ENCODE results near the gene GRID1.
"Not testable (repeated sequence)": the region's sequence is repeated elsewhere in the genome, so short reads cannot be mapped to it uniquely, and the experiment has no call there.

The GRID1 gene

DNA sequence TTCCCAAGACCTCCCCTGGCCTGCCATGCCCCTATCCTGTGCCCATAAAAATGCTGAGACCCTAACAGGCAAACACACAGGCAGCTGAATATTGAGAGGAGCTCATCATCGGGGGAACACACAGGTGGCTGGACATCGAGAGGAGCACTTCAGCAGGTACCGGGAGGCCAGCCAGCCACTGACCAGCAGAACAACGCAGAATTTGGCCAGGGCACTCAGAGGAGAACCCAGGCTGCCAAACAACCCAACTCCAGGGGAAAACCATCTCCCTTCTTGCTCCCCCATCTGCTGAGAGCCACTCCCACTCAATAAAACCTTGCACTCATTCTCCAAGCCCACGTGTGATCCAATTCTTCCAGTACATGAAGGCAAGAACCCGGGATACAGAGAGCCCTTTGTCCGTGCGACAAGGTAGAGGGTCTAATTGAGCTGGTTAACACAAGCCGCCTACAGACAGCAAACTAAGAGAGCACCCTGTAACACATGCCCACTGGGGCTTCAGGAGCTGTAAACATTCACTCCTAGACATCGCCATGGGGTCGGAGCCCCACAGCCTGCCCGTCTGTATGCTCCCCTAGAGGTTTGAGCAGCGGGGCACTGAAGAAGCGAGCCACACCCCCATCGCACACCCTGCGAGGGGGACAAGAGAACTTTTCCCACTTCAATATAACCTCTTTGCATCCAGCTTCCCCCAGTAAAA is 258.8 kb downstream of the GRID1 start:
- not testable (repeated sequence) for DNase-seq (ENCODE audit: low read depth in 2 of 2)

DNA sequence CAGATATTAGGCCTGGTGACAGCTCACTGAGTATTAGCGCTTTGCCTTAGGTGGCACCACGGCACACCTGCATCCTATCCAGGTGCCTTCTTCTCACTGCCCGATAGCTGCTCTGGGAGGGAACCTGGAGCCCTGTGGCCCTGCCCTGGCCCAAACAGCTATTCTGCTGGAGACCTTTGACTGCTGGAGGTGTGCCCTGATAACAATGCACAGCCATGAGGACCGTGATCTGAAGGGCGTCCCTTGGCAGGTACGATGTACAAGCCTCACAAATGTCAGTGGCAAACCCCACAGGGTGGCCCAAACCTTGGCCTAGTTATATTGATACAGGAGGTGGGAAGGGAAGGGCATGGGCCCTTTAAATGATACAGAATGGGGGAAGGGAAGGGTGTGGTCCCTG is 259.5 kb downstream of the GRID1 start:
- no peak for DNase-seq (ENCODE audit: low read depth in 2 of 2)

DNA sequence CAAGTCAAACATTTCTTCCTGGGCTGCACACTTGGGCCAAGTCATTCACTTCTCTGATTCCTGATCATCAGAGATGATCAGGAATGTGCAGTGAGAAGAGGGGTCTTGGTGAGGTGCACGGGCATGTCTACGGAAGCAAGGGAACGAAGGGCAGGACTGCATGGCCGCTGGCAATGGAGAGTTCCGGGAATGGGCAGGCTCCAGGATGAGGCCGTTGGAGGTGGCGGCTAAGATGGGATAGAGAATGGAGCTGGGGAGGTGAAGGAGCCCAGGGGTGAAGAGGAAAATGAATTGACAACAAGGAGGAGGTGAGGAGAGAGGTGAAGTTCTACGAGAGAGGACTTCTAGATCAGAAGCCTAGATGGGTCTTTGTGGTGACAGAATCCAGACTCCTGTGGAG is 260.0 kb downstream of the GRID1 start:
- DNase-seq (ENCODE audit: low read depth in 2 of 2) = no peak

DNA sequence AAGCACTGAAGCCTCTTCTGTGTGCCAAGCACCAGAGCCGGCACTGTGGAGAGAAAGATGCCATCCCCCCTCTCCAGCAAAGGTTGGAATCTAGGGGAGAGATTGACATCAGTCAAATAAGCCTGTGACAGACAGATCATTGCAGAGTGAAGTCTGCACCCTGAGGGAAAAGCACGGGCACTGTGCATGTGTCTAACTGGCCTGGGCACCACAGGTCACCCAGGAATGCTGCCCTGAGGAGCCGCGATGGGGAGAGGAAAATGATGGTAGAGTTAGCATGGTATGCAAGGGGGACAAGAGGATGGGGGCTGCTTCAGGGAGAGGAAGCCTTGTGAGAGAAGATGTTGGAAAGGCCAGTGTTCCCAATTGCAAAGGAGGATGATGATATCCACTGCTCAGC is 261.0 kb downstream of the GRID1 start:
- DNase-seq (ENCODE audit: low read depth in 2 of 2) = no peak

DNA sequence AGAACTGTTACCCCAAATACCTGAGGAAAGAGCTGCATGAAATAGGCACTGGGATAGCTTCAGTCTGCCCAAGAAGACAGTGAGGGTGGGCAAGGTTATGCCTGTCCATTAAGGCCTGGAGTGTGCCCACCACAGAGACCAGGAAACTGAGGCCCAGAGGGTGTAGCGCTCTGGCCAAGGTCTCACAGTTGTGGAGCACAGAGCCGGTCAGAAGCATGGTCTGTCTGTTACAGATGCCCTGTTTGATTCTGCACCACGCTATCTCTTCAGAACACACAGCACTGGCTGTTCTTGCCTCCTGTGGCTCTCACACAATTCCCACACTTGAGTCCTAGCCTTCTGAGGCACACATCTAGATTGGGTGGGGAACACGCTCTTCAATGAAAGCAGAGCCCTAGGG is 261.4 kb downstream of the GRID1 start:
- DNase-seq (ENCODE audit: low read depth in 2 of 2) = no peak

DNA sequence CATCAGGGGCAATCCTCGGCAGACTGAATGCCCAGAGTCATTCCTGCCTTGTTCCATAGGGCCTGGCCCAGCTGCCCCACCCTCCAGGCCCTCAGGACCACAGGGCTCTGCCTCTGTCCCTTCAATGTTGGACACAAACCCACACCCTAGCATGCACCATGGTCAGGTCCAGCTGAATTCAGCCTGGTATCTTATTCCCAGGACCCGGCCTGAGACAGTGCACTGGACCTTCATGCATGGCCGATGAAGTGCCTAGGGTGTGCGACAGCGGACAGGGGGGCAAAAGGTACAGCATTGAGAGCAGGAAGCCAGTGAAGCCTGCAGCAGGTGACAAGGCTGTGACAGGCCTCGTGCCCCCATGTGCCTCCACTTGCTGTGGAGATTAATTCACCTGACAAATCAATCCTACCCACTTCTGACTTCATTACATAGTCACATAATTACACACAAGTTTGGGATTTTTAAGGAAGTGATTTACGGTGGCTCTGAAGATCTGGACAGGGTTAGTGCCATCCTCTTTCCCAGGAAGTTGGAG is 261.9 kb downstream of the GRID1 start:
- no peak for DNase-seq (ENCODE audit: low read depth in 2 of 2)

DNA sequence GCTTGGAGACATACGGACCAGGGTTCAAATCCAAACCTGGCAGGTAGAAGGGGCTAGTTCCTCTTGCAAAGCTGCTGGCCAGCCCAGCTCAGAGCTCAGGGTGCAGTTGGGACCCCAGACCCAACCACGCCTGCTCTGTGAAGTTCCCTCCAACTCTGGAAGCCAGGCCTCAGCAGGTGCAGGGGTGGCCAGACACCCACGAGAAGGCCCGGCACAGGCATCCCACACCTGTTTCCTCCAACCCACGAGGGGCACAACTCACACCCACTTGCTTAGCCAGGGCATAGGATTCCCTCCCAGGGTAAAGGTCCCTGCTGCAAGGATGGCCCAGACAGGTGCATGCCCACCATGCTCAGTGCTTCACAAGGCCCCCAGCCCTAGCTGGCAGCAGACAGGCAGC is 262.4 kb downstream of the GRID1 start:
- DNase-seq (ENCODE audit: low read depth in 2 of 2) = no peak

DNA sequence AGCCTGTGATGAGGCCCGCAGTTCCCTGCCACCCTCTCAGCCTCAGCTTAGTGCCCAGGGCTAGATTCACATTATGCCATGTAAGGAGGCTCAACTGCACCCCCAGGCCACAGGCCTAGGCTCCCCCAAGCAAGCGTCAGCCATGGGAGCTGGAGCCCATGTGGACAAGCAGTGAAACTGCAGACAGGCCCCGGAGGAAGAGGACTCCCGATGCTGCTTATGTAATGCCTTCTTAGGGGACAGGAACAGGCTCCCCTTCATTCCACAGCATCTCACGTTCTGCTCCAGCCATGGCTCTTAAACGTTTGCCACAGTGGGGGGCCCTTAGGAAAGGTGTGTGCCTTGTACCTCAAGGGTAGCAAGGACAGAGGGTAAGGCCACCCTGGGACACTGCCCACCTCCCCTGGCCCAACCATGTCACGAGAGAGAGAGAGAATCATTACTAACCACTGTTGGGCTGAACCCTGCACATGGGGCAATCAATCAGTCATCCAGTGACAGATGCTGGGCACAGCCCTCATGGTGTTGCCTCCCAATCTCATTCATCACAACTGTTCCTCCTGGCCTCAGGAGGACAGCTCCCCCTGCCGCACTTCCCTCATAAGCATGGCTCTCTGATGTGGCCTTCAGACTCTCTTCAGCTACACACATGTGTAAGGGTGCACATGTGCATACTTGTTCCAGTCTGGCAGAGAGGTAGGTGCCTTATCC is 263.0 kb downstream of the GRID1 start:
- DNase-seq (ENCODE audit: low read depth in 2 of 2) = no peak

DNA sequence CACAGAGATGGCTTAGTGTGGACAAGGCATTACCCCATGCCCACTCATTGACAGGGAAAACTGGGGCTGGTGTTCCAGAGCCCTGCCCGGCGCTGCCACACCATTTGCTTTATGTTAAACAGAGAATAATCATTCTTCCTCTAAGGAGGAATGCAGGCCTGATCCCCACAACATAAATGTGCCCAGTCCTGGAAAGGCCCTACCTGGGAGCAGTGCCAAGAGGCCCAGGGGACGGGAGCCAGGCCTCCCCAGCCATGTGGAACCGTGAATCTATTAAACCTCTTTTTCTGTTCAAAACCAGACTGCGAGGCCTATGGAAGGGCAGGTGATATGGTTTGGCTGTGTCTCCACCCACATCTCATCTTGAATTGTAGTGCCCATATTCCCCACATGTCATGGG is 264.1 kb downstream of the GRID1 start:
- DNase-seq (ENCODE audit: low read depth in 2 of 2) = no peak

DNA sequence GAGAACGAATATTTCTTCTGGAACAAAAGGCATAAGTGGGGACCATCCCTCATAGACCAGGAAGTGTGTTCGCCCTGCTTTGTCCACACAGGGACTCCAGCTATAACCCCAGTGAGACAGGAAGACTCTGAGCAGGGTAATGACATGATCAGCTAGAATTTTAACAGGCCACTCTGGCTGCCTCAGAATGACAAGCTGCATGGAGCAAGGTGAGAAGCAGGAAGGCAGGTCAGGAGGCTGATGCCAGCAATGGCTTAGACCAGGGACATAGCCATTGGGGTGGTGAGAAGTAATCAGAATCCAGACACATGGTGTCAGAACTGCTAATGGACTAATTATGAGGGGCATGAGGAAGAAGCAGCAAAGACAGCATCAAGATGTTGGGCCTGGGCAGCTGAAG is 264.6 kb downstream of the GRID1 start:
- DNase-seq (ENCODE audit: low read depth in 2 of 2) = no peak

DNA sequence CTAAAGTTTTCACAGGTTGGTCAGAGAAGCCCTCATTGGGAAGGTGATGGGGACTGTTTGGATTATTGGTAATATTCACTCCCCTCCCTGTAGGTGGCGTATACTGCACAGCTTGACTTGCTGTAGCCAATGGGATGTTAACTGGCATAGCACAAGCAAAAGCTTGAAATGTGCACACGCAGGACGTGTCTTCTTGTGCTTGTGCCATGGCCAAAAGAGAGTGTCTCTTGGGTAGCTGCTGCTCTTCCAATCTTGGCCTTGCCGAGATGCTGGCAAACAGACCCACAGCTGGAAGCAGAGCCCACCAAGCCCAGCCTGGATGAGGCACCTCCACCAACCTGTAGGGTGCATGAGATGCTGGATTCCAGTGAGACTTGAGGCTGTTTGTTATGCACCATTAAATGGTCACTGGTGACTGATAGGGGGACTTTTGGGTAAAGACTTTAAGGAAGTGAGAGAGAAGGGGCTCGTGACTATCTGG is 266.0 kb downstream of the GRID1 start:
- DNase-seq (ENCODE audit: low read depth in 2 of 2) = no peak

DNA sequence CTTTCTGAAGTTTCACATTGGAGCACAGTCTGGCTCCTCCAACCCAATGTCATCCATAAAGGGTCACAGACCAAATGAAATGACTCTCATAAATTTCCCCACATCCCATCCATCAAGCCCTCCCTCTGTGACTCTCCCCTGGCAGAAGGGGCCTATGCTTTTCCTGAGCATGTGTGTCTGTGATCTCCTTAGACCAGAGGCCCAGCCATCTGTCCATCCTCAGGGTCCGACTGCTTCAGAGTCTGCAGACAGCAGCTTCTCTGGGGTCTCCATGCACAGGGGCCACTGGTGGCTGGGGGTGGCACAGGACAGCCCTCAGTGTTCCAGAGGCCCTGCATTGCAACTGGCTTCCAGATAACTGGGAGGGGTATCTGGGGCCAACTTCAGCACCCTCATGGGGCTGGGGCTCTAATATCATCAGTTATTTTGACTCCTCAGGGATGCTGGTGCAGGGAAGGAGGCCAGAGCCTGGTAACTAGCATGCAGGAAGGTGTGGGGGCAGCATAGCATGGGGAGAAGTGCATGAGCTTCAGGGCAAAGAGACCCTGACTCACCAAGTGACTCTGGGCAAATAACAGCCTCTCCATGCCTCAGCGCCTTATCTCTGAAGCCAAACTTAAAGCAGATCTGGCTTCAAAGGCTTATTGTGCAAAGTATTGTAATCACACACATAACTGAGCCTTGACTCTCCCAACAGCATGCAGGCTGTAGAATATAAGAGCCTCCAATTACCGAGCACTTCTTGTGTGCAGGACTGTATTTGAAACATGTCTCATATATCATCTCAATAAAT is 266.9 kb downstream of the GRID1 start:
- no peak for DNase-seq (ENCODE audit: low read depth in 2 of 2)

DNA sequence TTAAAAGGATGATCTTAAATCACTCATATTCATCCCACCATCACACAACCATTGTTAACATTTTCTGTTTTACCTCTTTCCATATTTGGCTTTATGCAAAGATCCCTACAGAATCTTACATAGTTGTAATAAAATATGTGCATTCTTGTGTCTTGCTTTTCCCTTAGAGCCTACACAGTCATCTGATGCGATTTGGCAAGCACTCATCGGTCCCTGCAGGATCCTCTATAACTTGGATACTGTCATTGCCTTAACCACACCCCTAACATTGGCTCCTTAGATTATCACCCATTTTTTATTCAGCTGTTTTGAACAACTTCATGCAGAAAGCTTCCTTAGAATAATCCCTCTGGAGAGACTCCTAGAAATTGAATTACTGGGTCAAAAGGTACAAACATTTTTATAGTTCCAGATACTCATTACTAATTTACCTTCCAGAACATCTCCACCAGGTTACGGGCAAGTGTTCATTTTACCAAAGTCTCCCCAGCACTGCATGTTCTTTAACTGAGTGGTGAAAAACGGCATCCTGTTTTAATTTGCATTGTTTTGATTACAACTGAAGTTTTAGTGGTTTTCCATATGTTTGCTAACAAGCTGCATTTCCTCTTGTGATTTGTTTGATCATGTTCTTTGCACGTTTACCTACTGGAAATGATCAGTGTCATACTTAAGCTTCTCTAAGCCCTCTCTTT is 268.3 kb downstream of the GRID1 start:
- DNase-seq (ENCODE audit: low read depth in 2 of 2) = no peak

DNA sequence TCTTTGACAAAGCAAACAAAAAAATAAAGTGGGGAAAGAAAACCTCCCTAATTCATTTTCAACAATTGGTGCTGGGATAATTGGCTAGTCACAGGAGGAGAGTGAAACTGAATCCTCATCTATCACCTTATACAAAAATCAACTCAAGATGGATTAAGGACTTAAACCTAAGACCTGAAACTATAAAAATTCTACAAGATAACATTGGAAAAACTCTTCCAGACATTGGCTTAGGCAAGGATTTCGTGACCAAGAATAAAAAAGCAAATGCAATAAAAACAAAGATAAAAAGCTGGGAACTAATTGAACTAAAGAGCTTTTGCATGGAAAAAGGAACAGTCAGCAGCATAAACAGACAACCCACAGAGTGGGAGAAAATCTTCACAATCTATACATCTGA is 271.5 kb downstream of the GRID1 start:
- DNase-seq (ENCODE audit: low read depth in 2 of 2) = not testable (repeated sequence)

DNA sequence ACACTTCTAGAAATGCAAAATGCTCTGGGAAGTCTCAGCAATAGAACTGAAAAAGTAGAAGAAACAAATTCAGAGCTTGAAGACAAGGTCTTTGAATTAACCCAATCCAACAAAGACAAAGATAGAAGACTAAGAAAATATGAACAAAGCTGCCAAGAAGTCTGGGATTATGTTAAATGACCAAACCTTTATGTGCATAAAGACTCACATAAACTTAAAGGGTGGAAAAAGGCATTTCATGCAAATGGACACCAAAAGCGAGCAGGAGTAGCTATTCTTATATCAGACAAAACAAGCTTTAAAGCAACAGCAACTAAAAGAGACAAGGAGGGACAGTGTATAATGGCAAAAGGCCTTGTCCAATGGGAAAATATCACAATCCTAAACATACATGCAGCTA is 274.3 kb downstream of the GRID1 start:
- DNase-seq (ENCODE audit: low read depth in 2 of 2) = not testable (repeated sequence)

DNA sequence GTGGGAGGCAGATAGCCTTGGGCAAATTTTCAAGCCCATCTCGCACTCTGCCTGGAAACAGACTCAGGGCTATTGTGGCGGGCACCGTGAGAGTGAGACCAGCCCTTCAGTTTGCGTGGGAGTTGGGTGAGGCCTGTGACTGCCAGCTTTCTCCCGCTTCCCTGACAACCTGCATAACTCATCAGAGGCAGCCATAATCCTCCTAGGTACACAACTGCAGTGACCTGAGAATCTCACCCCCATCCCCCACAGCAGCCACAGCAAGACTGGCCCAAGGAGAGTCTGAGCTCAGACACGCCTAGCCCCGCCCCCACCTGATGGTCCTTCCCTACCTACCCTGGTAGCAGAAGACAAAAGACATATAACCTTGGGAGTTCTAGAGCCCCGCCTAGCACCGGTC is 275.4 kb downstream of the GRID1 start:
- DNase-seq (ENCODE audit: low read depth in 2 of 2) = no peak

DNA sequence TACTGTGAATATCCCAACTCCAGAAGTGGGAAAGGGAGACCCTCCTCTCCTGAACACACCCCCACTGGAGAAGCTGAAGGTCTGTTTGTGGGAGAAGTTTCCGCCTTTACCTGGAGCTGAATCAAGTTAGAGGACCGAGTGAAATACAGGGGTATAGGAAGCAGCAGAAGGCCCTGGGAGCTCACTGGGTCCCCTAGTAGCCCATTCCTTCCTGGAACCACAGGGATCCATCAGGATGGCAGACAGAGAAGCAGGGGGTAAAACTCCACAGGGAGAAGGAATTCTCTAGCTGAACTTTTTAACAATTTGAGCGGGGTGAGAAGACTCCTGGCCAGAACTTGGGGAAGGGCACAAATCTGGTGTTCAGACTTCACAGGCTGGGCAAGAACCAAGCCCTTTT is 275.8 kb downstream of the GRID1 start:
- no peak for DNase-seq (ENCODE audit: low read depth in 2 of 2)

DNA sequence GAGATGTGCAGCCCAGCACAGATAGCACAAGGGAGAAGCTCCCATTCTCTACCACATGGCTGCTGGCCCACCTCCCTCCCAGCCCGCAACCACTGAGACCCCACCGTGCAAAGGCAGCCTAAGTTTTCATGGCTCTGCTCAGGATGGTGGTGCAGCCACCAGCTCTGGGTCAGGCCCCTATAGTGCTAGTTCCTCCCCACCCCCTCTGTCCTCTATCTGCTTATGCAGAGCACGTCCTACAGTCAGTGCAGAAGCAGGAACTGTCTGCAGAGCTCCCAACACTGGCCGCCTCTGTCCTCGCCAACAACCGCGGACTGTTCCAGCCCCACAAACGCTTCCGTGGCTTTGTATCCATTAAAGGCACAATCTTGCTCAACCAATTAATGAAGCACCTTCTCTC is 278.9 kb downstream of the GRID1 start:
- DNase-seq (ENCODE audit: low read depth in 2 of 2) = no peak

DNA sequence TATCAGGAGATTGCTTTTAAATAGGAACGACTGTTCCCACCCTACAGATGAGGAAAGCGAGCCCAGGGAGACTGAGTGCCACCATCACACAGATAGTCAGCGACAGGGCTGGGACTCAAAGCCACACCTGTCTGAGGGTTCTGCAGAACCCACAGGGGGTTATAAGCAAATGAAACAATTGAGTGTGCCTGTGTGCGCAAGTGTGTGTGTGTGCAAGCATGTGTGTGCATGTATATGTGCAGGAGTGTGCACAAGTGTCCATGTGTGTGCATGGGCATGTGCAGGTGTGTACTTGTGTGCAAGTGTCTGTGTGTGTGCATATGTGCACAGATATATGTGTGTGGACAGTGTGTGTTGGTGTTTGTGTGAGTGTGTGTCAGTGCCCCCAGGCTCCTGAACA is 280.2 kb downstream of the GRID1 start:
- no peak for DNase-seq (ENCODE audit: low read depth in 2 of 2)

DNA sequence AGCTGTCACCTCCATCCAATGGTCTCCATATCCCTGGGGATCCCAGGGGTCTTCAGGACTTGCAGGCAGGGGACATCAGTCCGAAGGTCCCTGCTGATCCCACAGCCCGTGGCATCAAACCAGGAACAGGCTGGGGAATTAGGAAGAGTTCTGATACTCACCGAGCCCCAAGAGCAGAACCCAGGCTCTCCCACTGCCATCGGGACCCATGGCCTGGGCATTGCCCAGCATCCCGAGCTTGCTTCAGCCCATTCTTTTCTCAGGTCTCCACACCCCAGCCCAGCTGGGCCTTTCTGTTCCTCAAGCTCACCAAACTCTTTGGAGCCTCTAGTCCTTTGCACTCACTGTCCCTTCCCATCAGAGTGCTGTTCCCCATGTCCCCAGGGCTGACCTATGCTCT is 280.9 kb downstream of the GRID1 start:
- DNase-seq (ENCODE audit: low read depth in 2 of 2) = no peak

DNA sequence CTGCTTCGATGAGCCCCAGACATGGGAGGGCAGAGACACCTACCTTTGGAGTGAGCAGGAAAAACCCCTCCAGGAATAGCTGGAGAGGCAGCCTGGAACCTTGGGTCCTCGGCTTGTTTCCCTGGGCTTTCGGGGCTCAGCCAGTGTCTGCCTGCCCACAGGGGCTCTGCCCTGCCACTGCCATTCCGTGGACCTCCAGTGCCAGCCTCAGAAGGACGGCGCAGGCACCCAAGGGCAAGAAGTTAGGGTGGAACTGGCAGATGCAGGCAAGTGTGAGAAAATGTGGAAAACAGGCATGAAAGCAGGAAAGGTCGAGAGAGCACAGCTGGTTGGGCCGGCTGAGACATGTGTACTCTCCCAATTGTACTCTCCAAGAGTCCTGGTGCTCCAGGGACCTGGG is 281.5 kb downstream of the GRID1 start:
- DNase-seq (ENCODE audit: low read depth in 2 of 2) = no peak

DNA sequence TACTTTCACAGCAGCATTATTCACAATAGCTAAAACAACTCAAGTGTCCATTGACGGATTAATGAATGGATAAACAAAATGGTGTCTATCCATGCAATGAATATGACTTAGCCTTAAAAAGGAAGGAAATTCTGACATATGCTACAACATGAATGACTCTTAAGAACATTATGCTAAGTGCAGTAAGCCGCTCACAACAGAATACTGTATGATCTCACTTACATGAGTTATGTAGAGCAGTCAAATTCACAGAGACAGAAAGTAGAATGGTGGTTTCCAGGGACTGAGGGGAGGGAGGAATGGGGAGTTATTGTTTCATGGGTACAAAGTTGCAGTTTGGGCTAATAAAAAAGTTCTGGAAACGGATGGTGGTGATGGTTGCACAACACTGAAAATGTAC is 282.0 kb downstream of the GRID1 start:
- DNase-seq (ENCODE audit: low read depth in 2 of 2) = no peak
